Measurements from ENCODE around the gene LONP1.

LONP1 gene

GRCh38 chr19:5645409-5645808 is 74.5 kb downstream of the LONP1 start:
- no peak for DNase-seq (ENCODE audit: low read depth in 2 of 2)

- no peak for DNase-seq (ENCODE audit: low read depth in 2 of 2)
Measured at GRCh38 chr19:5644037-5644436, 75.9 kb downstream of the LONP1 start.

GRCh38 chr19:5643060-5643459 is 76.9 kb downstream of the LONP1 start:
- no peak for DNase-seq (ENCODE audit: low read depth in 2 of 2)

- no peak for DNase-seq (ENCODE audit: low read depth in 2 of 2)
Measured at GRCh38 chr19:5642204-5642603, 77.7 kb downstream of the LONP1 start.

Data from stimulated activated CD4-positive, alpha-beta T cell treated with anti-CD3 and anti-CD28 coated beads, Interleukin-1b, Interleukin-23, amount 100 ng/mL, for 1 hour (primary cell).